Left renal cortex interstitium (tissue), 4 donors: Measurements from ENCODE around the gene WIPF1. TPM values are rescaled to one million over a fixed set of nuclear protein-coding genes. Genes with fewer than 3 reads are reported as not detected.

Experiments
- DNase-seq, 4 donors: peaks; one replicate each; pipeline ENCODE4 v3.0.0-alpha.2; 2013; ENCODE audit warnings: low read depth in 4 of 4, low spot score in 2 of 4, missing footprints in 1 of 4
- polyA plus RNA-seq, 4 donors: library from polyadenylated mRNA; unstranded; fragments of 120-200 nt; gene quantifications; one replicate each; pipeline ENCODE4 v1.2.1, GENCODE V29; 2013; ENCODE audit not compliant: insufficient read length in 4 of 4

Gene WIPF1
- polyA plus RNA-seq = 10 to 100 TPM; 24.1 to 28.0 (median 26.4) TPM

- DNase-seq = no peak
These were observed at the start of gene WIPF1 for GRCh38 chr2:174597345-174598047. Gene WIPF1 (minus strand): TSS chr2:174597804. CDS start chr2:174585573, 12,231 bp downstream.

GRCh38 chr2:174645296-174645695, 47.7 kb upstream of the WIPF1 start:
- no peak for DNase-seq

- no peak for DNase-seq
These were observed 46.8 kb upstream of the WIPF1 start for GRCh38 chr2:174644406-174644805.

- no peak for DNase-seq
These were observed 45.8 kb upstream of the WIPF1 start for GRCh38 chr2:174643356-174643755.

- no peak for DNase-seq
These were observed 43.6 kb upstream of the WIPF1 start for GRCh38 chr2:174641168-174641567.

- no peak for DNase-seq
These were observed 39.4 kb upstream of the WIPF1 start for GRCh38 chr2:174636987-174637386.

GRCh38 chr2:174635776-174636404, 38.3 kb upstream of the WIPF1 start:
- DNase-seq = no peak

GRCh38 chr2:174635015-174635593, 37.5 kb upstream of the WIPF1 start:
- no peak for DNase-seq

- no peak for DNase-seq
These were observed 36.8 kb upstream of the WIPF1 start for GRCh38 chr2:174634130-174635014.

GRCh38 chr2:174633623-174633930, 36.0 kb upstream of the WIPF1 start:
- DNase-seq = peak in 1 of 4 donors; percentile 62

GRCh38 chr2:174632841-174633622, 35.4 kb upstream of the WIPF1 start:
- no peak for DNase-seq

- no peak for DNase-seq
These were observed 33.7 kb upstream of the WIPF1 start for GRCh38 chr2:174631009-174631981.

GRCh38 chr2:174630107-174630506, 32.5 kb upstream of the WIPF1 start:
- no peak for DNase-seq

- DNase-seq = no peak
These were observed 31.9 kb upstream of the WIPF1 start for GRCh38 chr2:174629506-174629905.

GRCh38 chr2:174628528-174629169, 31.0 kb upstream of the WIPF1 start:
- DNase-seq = no peak

GRCh38 chr2:174627216-174627615, 29.6 kb upstream of the WIPF1 start:
- DNase-seq = no peak

GRCh38 chr2:174624895-174625430, 27.4 kb upstream of the WIPF1 start:
- DNase-seq = no peak

GRCh38 chr2:174623690-174624089, 26.1 kb upstream of the WIPF1 start:
- no peak for DNase-seq
